Erythroblast (primary cell): ENCODE results near the gene PGA5.
"Not testable (repeated sequence)": the region's sequence is repeated elsewhere in the genome, so short reads cannot be mapped to it uniquely, and the experiment has no call there.

ENCODE experiments used
- GATA1 ChIP-seq: IDR thresholded peaks from 2 replicates; pipeline ENCODE4 v1.6.1; 2011; ENCODE audit warnings: low read depth, mild to moderate bottlenecking, control low read depth, low read length, moderate library complexity
- POLR2A ChIP-seq: IDR thresholded peaks from 2 replicates; pipeline ENCODE4 v1.6.1; 2011; ENCODE audit warnings: mild to moderate bottlenecking, low read length

GRCh38 chr11:61250796-61251765 is 10.1 kb downstream of the PGA5 start:
- not testable (repeated sequence) for TF ChIP-seq POLR2A, GATA1
